Vagina (tissue), 2 donors: Measurements from ENCODE around the gene MMRN2. TPM values are rescaled to one million over a fixed set of nuclear protein-coding genes. Genes with fewer than 3 reads are reported as not detected.

Experiments
- DNase-seq, 2 donors: peaks; one replicate each; pipeline ENCODE4 v3.0.0-alpha.2; 2017; ENCODE audit errors: extremely low spot score in 2 of 2
- H3K27ac ChIP-seq: fragments of 200-600 bp; sonication (generic); one replicate; pipeline ENCODE4 v1.5.1; 2019
- H3K27me3 ChIP-seq: fragments of 200-600 bp; sonication (generic); one replicate; pipeline ENCODE4 v1.5.1; 2019
- H3K36me3 ChIP-seq, 2 donors: fragments of 200-600 bp; sonication (generic); one replicate each; pipeline ENCODE4 v1.5.1; 2017 to 2019
- H3K4me1 ChIP-seq: fragments of 200-600 bp; sonication (generic); one replicate; pipeline ENCODE4 v1.5.1; 2019
- H3K4me3 ChIP-seq, 2 donors: fragments of 200-600 bp; sonication (generic); 1 replicate in 1 of 2; 2 replicates in 1 of 2; pipeline ENCODE4 v1.5.1; 2016 to 2019
- H3K9me3 ChIP-seq: fragments of 200-600 bp; sonication (generic); one replicate; pipeline ENCODE4 v1.5.1; 2019
- CTCF ChIP-seq, 3 experiments: fragments of 450-650 bp in 2 of 3; fragments of 200-600 bp in 1 of 3; sonication (generic) in 1 of 3; IDR thresholded peaks; one replicate each; pipeline ENCODE4 v1.5.1; 2017 to 2019; ENCODE audit warnings: antibody characterized with exemption in 3 of 3, mild to moderate bottlenecking in 2 of 3, moderate library complexity in 2 of 3
- POLR2A ChIP-seq, 2 donors: fragments of 450-650 bp; IDR thresholded peaks; one replicate each; pipeline ENCODE4 v1.6.1; 2017; ENCODE audit warnings: antibody characterized with exemption in 2 of 2, mild to moderate bottlenecking in 2 of 2, moderate library complexity in 2 of 2
- POLR2AphosphoS5 ChIP-seq, 2 donors: sonication (generic); formaldehyde crosslinking; IDR thresholded peaks; one replicate each; pipeline ENCODE4 v1.9.0; 2017; ENCODE audit warnings: antibody characterized with exemption in 2 of 2, mild to moderate bottlenecking in 2 of 2, low read depth in 1 of 2; ENCODE audit not compliant: insufficient read depth in 1 of 2
- intact Hi-C: fragments of 100-400 bp; cut with DNase I; formaldehyde crosslinking; loops from one replicate; pipeline ENCODE4 v1.15.1; 2023
- total RNA-seq: library from RNA; depleted of rRNA; stranded (reverse); fragments of >200 nt; gene quantifications from one replicate; pipeline ENCODE4 v1.2.3, GENCODE V29; 2016

Gene MMRN2
- total RNA-seq, 1 donor from 2014 or later: 57.2 TPM

- TF ChIP-seq POLR2A (IDR thresholded peaks at IDR 0.05): peak in 1 of 2 donors; percentile 60
- TF ChIP-seq CTCF (IDR thresholded peaks at IDR 0.05): no peak
- TF ChIP-seq POLR2AphosphoS5 (IDR thresholded peaks at IDR 0.05; ENCODE audit: insufficient read depth in 1 of 2, low read depth in 1 of 2): peak in 1 of 2 donors; percentile 93
- Histone ChIP-seq H3K36me3 (no peaks in the 10 kb centered on the region), H3K4me3 (peak within 1 kb of the TSS; percentile 76 to 92), H3K4me1 (peaks cover 79% of the 10 kb centered on the region), H3K27ac (peak within 1 kb of the TSS; percentile 99), H3K27me3 (no peaks in the 10 kb centered on the region), H3K9me3 (no peaks in the 10 kb centered on the region)
- intact Hi-C loops: no loop called here
- DNase-seq: peak; percentile 93 to 96
These were observed 11.0 kb upstream of the MMRN2 start, which contains the start of gene ADIRF for GRCh38 chr10:86968271-86968993. Gene ADIRF (plus strand): TSS chr10:86968482. CDS start chr10:86968545, 63 bp downstream.

GRCh38 chr10:86967481-86967941 lies 10.1 kb upstream of the MMRN2 start:
- H3K4me1 ChIP-seq: peaks cover 70% of the 10 kb centered on the region
- H3K27ac ChIP-seq: peak overlapping the region; percentile 99
- H3K9me3 ChIP-seq: no peaks in the 10 kb centered on the region
- intact Hi-C loops: no loop called here
- H3K4me3 ChIP-seq: peak overlapping the region; percentile 76 to 92
- no peaks in the 10 kb centered on the region for H3K36me3 ChIP-seq
- TF ChIP-seq POLR2AphosphoS5 (IDR thresholded peaks at IDR 0.05; ENCODE audit: insufficient read depth in 1 of 2, low read depth in 1 of 2): no peak
- TF ChIP-seq POLR2A (IDR thresholded peaks at IDR 0.05): no peak
- no peak for TF ChIP-seq CTCF (IDR thresholded peaks at IDR 0.05)
- DNase-seq: peak; percentile 90 to 95
- H3K27me3 ChIP-seq: no peaks in the 10 kb centered on the region

DNA sequence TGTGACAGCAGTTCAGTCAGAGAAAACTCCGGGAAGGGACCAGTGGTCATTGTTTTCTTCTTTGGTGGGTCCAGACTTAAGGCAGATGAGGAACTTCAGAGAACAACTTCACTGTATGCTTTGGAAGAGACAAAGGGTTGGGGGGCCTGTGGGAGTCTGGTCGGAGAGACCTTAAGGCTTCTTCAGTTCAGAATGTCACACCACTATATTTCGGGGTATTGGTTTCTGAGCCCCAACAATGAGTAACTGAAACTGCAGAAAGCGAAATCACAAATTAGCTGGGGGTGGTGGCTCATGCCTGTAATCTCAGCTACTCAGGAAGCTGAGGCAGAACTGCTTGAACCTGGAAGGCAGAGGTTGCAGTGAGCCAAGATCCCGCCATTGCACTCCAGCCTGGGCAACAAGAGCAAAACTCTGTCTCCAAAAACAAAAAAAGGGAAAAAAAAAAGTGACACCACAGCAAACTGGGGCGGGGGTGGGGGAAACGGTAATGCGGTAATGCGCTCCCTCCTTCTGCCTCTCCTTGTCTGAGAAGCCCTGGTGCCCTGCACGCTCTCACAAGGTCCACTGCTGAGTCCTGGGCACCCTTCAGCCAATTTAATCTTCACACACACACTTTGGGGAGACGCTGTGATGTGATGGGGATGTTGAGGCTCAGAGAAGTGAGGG lies 8.7 kb upstream of the MMRN2 start:
- TF ChIP-seq POLR2A (IDR thresholded peaks at IDR 0.05) (no peak), CTCF (IDR thresholded peaks at IDR 0.05) (no peak), POLR2AphosphoS5 (IDR thresholded peaks at IDR 0.05; ENCODE audit: insufficient read depth in 1 of 2, low read depth in 1 of 2) (no peak)
- no peaks in the 10 kb centered on the region for H3K9me3 ChIP-seq
- H3K27me3 ChIP-seq: no peaks in the 10 kb centered on the region
- peak overlapping the region; percentile 12 to 31 for H3K4me3 ChIP-seq
- peaks cover 57% of the 10 kb centered on the region for H3K4me1 ChIP-seq
- intact Hi-C loops: no loop called here
- peak in 1 of 2 donors; percentile 61 for DNase-seq
- no peaks in the 10 kb centered on the region for H3K36me3 ChIP-seq
- peak overlapping the region; percentile 99 for H3K27ac ChIP-seq

GRCh38 chr10:86964847-86965190 lies 7.4 kb upstream of the MMRN2 start:
- peak overlapping the region; percentile 28 for H3K27ac ChIP-seq
- DNase-seq: peak; percentile 67 to 84
- peaks cover 65% of the 10 kb centered on the region for H3K4me1 ChIP-seq
- no peak for TF ChIP-seq CTCF (IDR thresholded peaks at IDR 0.05)
- no peak for TF ChIP-seq POLR2AphosphoS5 (IDR thresholded peaks at IDR 0.05; ENCODE audit: insufficient read depth in 1 of 2, low read depth in 1 of 2)
- no peak for TF ChIP-seq POLR2A (IDR thresholded peaks at IDR 0.05)
- no peaks in the 10 kb centered on the region for H3K27me3 ChIP-seq
- no peaks in the 10 kb centered on the region for H3K9me3 ChIP-seq
- intact Hi-C loops: no loop called here
- H3K4me3 ChIP-seq: no peak overlapping the region
- no peaks in the 10 kb centered on the region for H3K36me3 ChIP-seq
